KBM-7 (cell line): Measurements from ENCODE around the gene SPATA3.

ENCODE experiments used
- DNase-seq: peaks from one replicate; pipeline ENCODE4 v3.0.0-alpha.2; 2015
- in situ Hi-C: fragments of 300-500 bp; cut with MboI; formaldehyde crosslinking; loops from 2 replicates; pipeline ENCODE4 v1.14.3; 2020; ENCODE audit warnings: low sequenced_read_pairs, low pct_unique_long_range_greater_than_20kb, mixed read lengths

Gene SPATA3

GRCh38 chr2:231057590-231057989 is 61.7 kb downstream of the SPATA3 start:
- in situ Hi-C loops, result no loop called here
- no peak for DNase-seq
